Osteoblast (primary cell): ENCODE data around the gene INS. TPM values are rescaled to one million over a fixed set of nuclear protein-coding genes. Genes with fewer than 3 reads are reported as not detected.

Experiments used
- DNase-seq: peaks from one replicate; pipeline ENCODE4 v3.0.0; 2011; ENCODE audit warnings: low spot score, mixed read lengths; ENCODE audit not compliant: insufficient read length; ENCODE audit errors: missing footprints
- H2AFZ ChIP-seq: 2 replicates; pipeline ENCODE4 v1.6.0; 2011; ENCODE audit warnings: mild to moderate bottlenecking, low read length
- H3K27ac ChIP-seq: 2 replicates; pipeline ENCODE4 v1.5.1; 2011; ENCODE audit warnings: mild to moderate bottlenecking, low read depth, low read length, moderate library complexity
- H3K27me3 ChIP-seq: 2 replicates; pipeline ENCODE4 v1.6.0; 2012; ENCODE audit warnings: mild to moderate bottlenecking, control low read depth, inconsistent platforms, low read length, moderate library complexity; ENCODE audit not compliant: insufficient read depth
- H3K36me3 ChIP-seq: 2 replicates; pipeline ENCODE4 v1.5.1; 2011; ENCODE audit warnings: mild to moderate bottlenecking, low read length, control low read depth, moderate library complexity; ENCODE audit not compliant: insufficient read depth
- H3K4me1 ChIP-seq: 2 replicates; pipeline ENCODE4 v1.5.1; 2011; ENCODE audit warnings: mild to moderate bottlenecking, low read length, control low read depth, moderate library complexity; ENCODE audit not compliant: insufficient read depth
- H3K4me2 ChIP-seq: 2 replicates; pipeline ENCODE4 v1.6.0; 2011; ENCODE audit warnings: mild to moderate bottlenecking, low read length; ENCODE audit not compliant: insufficient read depth
- H3K4me3 ChIP-seq: fragments of 200-600 bp; sonication (generic); 3 replicates; pipeline ENCODE4 v1.5.1; 2012; ENCODE audit warnings: mild to moderate bottlenecking, low read length, inconsistent platforms; ENCODE audit not compliant: insufficient read depth
- H3K79me2 ChIP-seq: 2 replicates; pipeline ENCODE4 v1.6.0; 2012; ENCODE audit warnings: mild to moderate bottlenecking, low read length, control low read depth, inconsistent platforms; ENCODE audit not compliant: insufficient read depth
- H3K9me3 ChIP-seq: 2 replicates; pipeline ENCODE4 v1.5.1; 2011; ENCODE audit warnings: low read depth, low read length, control low read depth
- H4K20me1 ChIP-seq: 2 replicates; pipeline ENCODE4 v1.6.0; 2012; ENCODE audit warnings: mild to moderate bottlenecking, low read length, control low read depth; ENCODE audit not compliant: insufficient read depth
- total RNA-seq: library from RNA; depleted of rRNA; stranded (reverse); fragments of >200 nt; gene quantifications from 2 replicates; pipeline ENCODE4 v1.2.3, GENCODE V29; 2012
- TF ChIP-seq, protein P1 (sequence below): IDR thresholded peaks from 2 replicates; pipeline ENCODE4 v1.5.1; 2011; ENCODE audit warnings: mild to moderate bottlenecking, low read depth, low read length, moderate library complexity; ENCODE audit errors: extremely low read depth

INS gene
- total RNA-seq, 1 donor: not detected

DNA sequence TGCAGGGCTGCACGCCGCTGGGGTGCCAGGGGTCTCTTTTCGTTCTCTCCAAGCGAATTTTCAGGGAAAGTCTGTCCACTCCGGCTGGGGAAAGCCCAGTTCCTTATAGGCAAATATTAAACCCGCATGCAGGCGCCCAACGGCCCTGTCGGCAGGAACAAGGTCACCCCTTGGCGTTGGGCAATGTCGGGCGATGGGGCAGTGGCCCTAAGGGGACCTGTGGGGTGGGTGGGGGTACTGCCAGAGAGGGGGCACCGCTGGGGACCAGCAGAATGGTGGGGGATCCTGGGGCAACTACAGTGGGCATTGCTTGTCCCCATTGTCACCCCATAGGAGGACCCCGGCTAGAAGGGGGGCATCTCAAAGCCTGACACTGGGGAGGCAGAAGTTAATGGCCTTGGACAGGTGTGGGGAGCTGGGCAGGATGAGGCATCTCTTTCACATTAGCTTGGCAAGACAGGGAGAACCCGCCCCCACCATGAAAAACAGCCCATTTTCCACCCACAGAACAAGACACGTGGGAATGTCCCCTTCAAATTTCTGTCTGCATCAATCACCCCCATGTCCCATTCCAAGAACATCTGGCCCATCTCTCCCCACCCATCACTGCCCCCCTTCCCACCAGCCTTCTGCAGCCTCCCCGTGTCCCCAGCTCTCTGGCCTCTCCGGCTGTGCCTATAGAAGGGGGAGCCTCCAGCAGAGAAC lies 16.3 kb downstream of the INS start:
- no peaks in the 10 kb centered on the region for H3K36me3 ChIP-seq
- no peaks in the 10 kb centered on the region for H3K9me3 ChIP-seq
- no peak overlapping the region for H2AFZ ChIP-seq
- H3K27me3 ChIP-seq: peaks cover 87% of the 10 kb centered on the region
- no peaks in the 10 kb centered on the region for H3K79me2 ChIP-seq
- H4K20me1 ChIP-seq: peaks cover 5% of the 10 kb centered on the region
- H3K27ac ChIP-seq: no peak overlapping the region
- no peak overlapping the region for H3K4me3 ChIP-seq
- no peak overlapping the region for H3K4me2 ChIP-seq
- DNase-seq: no peak
- H3K4me1 ChIP-seq: peaks cover 11% of the 10 kb centered on the region
- TF ChIP-seq, protein P1, sequence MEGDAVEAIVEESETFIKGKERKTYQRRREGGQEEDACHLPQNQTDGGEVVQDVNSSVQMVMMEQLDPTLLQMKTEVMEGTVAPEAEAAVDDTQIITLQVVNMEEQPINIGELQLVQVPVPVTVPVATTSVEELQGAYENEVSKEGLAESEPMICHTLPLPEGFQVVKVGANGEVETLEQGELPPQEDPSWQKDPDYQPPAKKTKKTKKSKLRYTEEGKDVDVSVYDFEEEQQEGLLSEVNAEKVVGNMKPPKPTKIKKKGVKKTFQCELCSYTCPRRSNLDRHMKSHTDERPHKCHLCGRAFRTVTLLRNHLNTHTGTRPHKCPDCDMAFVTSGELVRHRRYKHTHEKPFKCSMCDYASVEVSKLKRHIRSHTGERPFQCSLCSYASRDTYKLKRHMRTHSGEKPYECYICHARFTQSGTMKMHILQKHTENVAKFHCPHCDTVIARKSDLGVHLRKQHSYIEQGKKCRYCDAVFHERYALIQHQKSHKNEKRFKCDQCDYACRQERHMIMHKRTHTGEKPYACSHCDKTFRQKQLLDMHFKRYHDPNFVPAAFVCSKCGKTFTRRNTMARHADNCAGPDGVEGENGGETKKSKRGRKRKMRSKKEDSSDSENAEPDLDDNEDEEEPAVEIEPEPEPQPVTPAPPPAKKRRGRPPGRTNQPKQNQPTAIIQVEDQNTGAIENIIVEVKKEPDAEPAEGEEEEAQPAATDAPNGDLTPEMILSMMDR: no peak

DNA sequence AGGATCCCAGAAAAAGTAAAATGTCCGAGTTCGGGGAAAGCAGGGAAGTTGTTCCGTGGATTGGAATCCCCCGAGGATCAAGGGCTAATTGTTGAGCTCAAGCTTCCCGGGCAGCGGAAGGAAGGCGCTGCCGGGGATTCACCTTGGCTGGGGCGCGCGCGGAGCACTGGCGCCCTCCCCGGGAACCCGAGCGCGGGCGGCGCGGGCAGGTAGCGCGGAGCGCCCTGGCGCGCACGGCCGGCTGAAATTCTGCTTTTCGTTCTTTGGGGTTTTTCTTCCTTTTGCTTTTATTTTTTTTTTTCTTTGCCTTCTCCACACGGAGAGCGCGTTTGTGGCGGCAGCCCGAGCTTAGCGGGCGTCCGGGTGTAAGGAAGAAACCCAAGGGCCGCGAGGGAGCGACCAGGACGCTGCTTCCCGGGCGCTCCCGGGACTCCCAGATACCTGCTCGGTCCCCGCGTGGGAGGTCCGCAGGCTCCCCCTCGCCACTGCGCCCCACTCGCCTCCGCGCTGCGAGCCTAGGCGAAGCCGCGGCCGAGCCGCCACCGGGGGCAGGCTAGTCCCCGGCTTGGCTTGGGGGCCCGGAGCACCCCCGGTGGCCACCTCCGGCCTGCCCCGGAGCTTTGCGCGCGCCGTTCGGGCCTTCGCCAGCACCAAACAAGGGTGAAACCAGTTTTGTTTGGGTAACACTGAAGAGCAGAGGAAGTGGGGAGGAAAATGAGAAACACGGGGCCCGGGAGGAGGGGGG lies 17.0 kb downstream of the INS start:
- Histone ChIP-seq H3K79me2 (no peaks in the 10 kb centered on the region), H3K4me1 (peaks cover 11% of the 10 kb centered on the region), H3K4me2 (no peak overlapping the region), H3K27ac (no peak overlapping the region), H3K36me3 (no peaks in the 10 kb centered on the region), H3K9me3 (no peaks in the 10 kb centered on the region), H3K4me3 (no peak overlapping the region), H2AFZ (no peak overlapping the region), H3K27me3 (peaks cover 83% of the 10 kb centered on the region), H4K20me1 (peaks cover 5% of the 10 kb centered on the region)
- TF ChIP-seq, protein P1: no peak
- DNase-seq: no peak

DNA sequence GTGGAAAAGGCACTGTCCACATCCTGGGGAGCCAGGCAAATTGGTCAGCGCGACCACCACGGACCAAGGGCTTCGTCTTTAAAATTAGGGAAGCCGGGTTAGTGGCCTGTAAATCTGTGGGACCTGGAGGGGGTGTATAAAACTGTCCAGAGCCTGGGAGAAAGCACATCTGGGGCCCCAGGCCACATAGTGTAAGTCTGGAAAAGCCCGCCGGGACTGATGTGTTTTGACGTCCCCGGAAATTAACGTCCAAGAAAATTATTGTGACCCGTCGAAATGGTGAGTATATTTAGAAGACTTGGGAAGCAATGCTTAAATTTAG lies 17.6 kb downstream of the INS start:
- peaks cover 5% of the 10 kb centered on the region for H4K20me1 ChIP-seq
- H3K27ac ChIP-seq: no peak overlapping the region
- no peaks in the 10 kb centered on the region for H3K36me3 ChIP-seq
- H3K4me1 ChIP-seq: peaks cover 11% of the 10 kb centered on the region
- no peak overlapping the region for H3K4me3 ChIP-seq
- TF ChIP-seq, protein P1: no peak
- no peak overlapping the region for H2AFZ ChIP-seq
- H3K79me2 ChIP-seq: no peaks in the 10 kb centered on the region
- H3K9me3 ChIP-seq: no peaks in the 10 kb centered on the region
- H3K27me3 ChIP-seq: peaks cover 78% of the 10 kb centered on the region
- no peak for DNase-seq
- H3K4me2 ChIP-seq: no peak overlapping the region

- DNase-seq: peak; percentile 97
- H3K4me2 ChIP-seq: peak overlapping the region; percentile 39
- peaks cover 78% of the 10 kb centered on the region for H3K27me3 ChIP-seq
- H3K27ac ChIP-seq: no peak overlapping the region
- H2AFZ ChIP-seq: no peak overlapping the region
- no peaks in the 10 kb centered on the region for H3K9me3 ChIP-seq
- peaks cover 11% of the 10 kb centered on the region for H3K4me1 ChIP-seq
- peaks cover 5% of the 10 kb centered on the region for H4K20me1 ChIP-seq
- H3K36me3 ChIP-seq: no peaks in the 10 kb centered on the region
- H3K79me2 ChIP-seq: no peaks in the 10 kb centered on the region
- TF ChIP-seq, protein P1: no peak
- H3K4me3 ChIP-seq: no peak overlapping the region
These were observed 18.2 kb downstream of the INS start for GRCh38 chr11:2142762-2143202.
